Effector memory CD8-positive, alpha-beta T cell (primary cell): ENCODE results near the gene RNF224.

Experiments
- ATAC-seq: fragments of 150-1000 bp; cut with Tn5 transposase; replicated peaks from 2 replicates; pipeline ENCODE4 v1.10.0; 2021; ENCODE audit warnings: mild to moderate bottlenecking, moderate library complexity
- DNase-seq, 3 experiments: peaks; one replicate each; pipeline ENCODE4 v3.0.0; 2021
- H3K27ac Mint-ChIP-seq, 2 donors: one replicate each; pipeline ENCODE4 v1.8.0; 2022; ENCODE audit warnings: mild to moderate bottlenecking in 2 of 2, mixed read lengths in 2 of 2, moderate library complexity in 2 of 2
- H3K27me3 Mint-ChIP-seq, 2 donors: one replicate each; pipeline ENCODE4 v1.8.0; 2022; ENCODE audit warnings: mixed read lengths in 2 of 2
- H3K36me3 Mint-ChIP-seq: one replicate; pipeline ENCODE4 v1.8.0; 2022; ENCODE audit warnings: mild to moderate bottlenecking, moderate library complexity, mixed read lengths; ENCODE audit not compliant: insufficient read depth
- H3K4me1 Mint-ChIP-seq, 2 donors: one replicate each; pipeline ENCODE4 v1.8.0; 2022; ENCODE audit warnings: low read depth in 2 of 2, mixed read lengths in 2 of 2
- H3K4me3 Mint-ChIP-seq, 2 donors: one replicate each; pipeline ENCODE4 v1.8.0; 2022; ENCODE audit warnings: mild to moderate bottlenecking in 2 of 2, mixed read lengths in 2 of 2, moderate library complexity in 2 of 2
- H3K9me3 Mint-ChIP-seq, 2 donors: one replicate each; pipeline ENCODE4 v1.8.0; 2022; ENCODE audit warnings: mixed read lengths in 2 of 2

Gene RNF224

DNA sequence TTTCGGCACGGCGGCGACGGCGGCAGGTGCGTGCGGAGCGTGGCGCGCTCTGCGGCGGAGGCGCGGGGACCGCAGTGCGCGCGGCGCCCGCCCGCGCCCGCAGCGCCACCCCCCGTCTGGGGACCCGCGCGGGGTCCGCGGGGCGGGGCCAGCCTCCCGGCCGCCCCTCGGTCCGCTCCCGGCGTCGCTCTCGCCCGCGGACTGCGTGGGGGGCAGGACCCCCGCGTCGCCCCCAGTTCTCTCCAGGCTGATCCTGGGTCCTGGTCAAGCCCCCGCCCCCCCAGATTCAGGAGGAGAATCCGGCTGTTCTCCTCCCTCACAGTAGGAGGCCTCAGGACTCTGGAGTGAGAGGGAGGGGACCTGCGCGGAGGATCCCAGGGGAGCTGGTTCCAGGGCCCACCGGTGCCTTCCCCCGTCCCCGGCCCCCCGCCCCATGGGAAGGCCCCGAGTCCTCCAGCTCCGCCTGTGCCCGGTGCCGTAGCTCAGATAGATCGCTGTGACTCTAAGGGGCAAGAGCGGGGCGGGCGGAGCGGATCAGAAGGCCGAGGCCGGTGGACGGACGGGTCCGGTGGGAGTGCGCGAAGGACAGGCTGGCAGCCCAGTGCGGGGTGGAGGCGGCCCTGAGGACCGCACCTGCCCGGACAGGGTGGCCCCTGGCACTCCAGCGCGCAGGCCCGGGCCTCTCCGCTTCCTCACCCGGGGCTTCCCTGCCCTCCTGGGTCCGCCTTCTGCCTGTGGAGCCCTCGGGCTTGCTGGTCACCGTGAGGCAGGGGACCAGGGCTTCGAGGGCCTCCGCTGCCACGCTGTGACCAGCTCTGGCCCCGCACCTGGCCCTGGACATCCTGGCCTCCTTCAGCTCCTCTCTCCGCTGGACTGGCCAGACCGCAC lies 4.9 kb upstream of the RNF224 start, which contains the start of gene RNF208:
RNF208 (minus strand) TSS at position 51 of the 888 bp plus-strand sequence. CDS start 1,028 bp downstream, outside the sequence.
- Mint-ChIP-seq H3K4me3 (peak within 1 kb of the TSS; percentile 78 to 83), H3K4me1 (peaks cover under 1 to 4% of the 10 kb centered on the region in 2 donors), H3K27ac (peak within 1 kb of the TSS; percentile 86 to 88), H3K36me3 (peaks cover 13% of the 10 kb centered on the region), H3K9me3 (no peaks in the 10 kb centered on the region), H3K27me3 (peaks cover 1 to 3% of the 10 kb centered on the region in 2 donors)
- no peak for DNase-seq
- no peak for ATAC-seq

- H3K4me3 Mint-ChIP-seq = peak overlapping the region; percentile 78 to 83
- DNase-seq = peak; percentile 95 to 96 (median 96)
Measured at GRCh38 chr9:137223078-137223970, 4.0 kb upstream of the RNF224 start.

GRCh38 chr9:137224830-137225694 lies 2.2 kb upstream of the RNF224 start, which contains the start of gene CYSRT1:
TSS of gene CYSRT1 (plus strand) at chr9:137225174. CDS start at chr9:137225622, 448 bp downstream.
- Mint-ChIP-seq H3K36me3 (peaks cover 13% of the 10 kb centered on the region), H3K4me3 (peak within 1 kb of the TSS; percentile 78 to 83), H3K4me1 (peaks cover 4 to 6% of the 10 kb centered on the region in 2 donors), H3K27ac (peak within 1 kb of the TSS; percentile 86 to 88), H3K27me3 (peaks cover 6 to 9% of the 10 kb centered on the region in 2 donors), H3K9me3 (no peaks in the 10 kb centered on the region)
- DNase-seq (peak in 1 of 3 experiments; percentile 28), ATAC-seq (peak; percentile 13)

More at GRCh38 chr9:137223078-137223970, 4.0 kb upstream of the RNF224 start:
- Mint-ChIP-seq H3K9me3 (no peaks in the 10 kb centered on the region), H3K36me3 (peaks cover 13% of the 10 kb centered on the region), H3K27me3 (peaks cover 6 to 9% of the 10 kb centered on the region in 2 donors), H3K4me1 (peaks cover 4 to 6% of the 10 kb centered on the region in 2 donors), H3K27ac (peak overlapping the region; percentile 86 to 88)
- peak; percentile 89 for ATAC-seq

GRCh38 chr9:137225699-137226331 lies 1.5 kb upstream of the RNF224 start:
- Mint-ChIP-seq H3K36me3 (peaks cover 11% of the 10 kb centered on the region), H3K9me3 (no peaks in the 10 kb centered on the region), H3K4me1 (peaks cover 4 to 5% of the 10 kb centered on the region in 2 donors), H3K4me3 (no peak overlapping the region), H3K27ac (no peak overlapping the region), H3K27me3 (peaks cover 6 to 9% of the 10 kb centered on the region in 2 donors)
- DNase-seq = no peak
- no peak for ATAC-seq

DNA sequence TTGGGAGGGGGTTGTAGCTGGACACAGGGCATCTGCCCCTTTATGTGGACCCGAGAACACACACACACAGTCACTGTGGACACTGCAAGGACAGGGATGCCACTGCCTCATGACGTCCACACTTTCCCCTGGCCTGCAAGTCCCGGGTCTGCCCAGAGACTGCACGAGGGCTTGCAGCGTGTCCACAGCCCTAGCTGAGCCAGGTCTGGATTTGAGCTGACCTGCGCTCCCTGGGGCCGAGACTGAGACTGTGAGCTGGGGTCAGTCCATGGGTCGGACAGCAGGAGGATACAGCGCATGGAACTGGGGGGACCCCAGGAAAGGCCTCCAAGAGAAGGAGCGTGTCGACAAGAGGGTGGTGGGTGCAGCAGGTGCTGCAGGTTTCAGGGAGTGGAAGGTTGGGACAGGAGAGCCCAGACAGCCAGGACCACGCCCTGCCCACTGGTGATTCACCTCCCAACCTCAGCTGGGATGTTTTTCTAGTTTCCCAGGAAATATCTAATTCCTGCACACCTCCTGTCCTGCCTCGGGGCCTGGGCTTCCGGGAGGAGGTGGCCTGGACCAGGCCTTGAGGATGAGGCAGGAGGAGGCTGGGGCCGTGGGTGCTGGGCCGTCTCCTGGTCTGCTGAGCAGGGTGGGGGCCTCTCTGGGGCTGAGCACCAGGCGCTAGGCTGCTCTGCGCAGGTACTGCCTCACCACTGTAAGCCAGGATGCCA lies 806 bp upstream of the RNF224 start:
- DNase-seq = no peak
- H3K27me3 Mint-ChIP-seq = peaks cover 7 to 16% of the 10 kb centered on the region in 2 donors
- ATAC-seq = no peak
- no peak overlapping the region for H3K27ac Mint-ChIP-seq
- H3K9me3 Mint-ChIP-seq = no peaks in the 10 kb centered on the region
- peaks cover 9% of the 10 kb centered on the region for H3K36me3 Mint-ChIP-seq
- no peak overlapping the region for H3K4me3 Mint-ChIP-seq
- peaks cover 4 to 5% of the 10 kb centered on the region in 2 donors for H3K4me1 Mint-ChIP-seq

DNA sequence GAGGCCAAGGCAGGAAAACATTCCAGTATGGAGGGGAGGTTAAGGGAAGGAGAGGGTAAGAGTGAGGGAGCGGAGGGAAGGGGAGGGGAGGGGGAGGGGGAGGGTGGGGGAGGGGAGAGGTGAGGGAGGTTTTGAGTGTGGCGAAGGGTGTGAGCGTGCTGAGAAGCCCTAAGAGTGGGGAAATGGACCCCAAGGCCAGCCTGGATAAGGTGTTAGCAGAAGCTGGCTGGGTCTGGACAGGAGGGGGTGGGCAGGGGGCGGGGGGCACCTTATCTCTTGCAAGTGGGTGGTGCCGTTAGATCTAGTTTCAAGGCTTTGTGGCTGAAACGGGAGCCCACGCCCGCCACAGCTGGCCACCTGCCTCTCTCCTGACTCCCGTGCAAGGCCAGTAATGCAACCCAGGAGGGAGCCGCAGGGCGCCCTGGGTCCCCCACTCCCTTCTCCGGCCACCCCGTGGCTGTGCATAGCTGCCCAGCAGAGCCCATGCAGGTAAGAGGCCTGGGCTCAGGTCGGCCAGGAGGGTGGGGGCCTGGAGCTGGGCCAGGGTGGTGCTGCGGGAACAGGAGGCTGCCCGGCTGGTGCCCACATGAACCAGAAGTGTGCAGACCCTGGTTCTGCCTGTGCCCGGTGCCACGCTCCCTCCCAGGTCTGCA lies 677 bp downstream of the RNF224 start:
- H3K36me3 Mint-ChIP-seq = peaks cover 9% of the 10 kb centered on the region
- peaks cover 3 to 4% of the 10 kb centered on the region in 2 donors for H3K4me1 Mint-ChIP-seq
- H3K4me3 Mint-ChIP-seq = no peak overlapping the region
- H3K27ac Mint-ChIP-seq = peak overlapping the region in 1 of 2 donors; percentile 8
- no peaks in the 10 kb centered on the region for H3K9me3 Mint-ChIP-seq
- H3K27me3 Mint-ChIP-seq = peaks cover 16 to 24% of the 10 kb centered on the region in 2 donors
- DNase-seq (no peak), ATAC-seq (no peak)

DNA sequence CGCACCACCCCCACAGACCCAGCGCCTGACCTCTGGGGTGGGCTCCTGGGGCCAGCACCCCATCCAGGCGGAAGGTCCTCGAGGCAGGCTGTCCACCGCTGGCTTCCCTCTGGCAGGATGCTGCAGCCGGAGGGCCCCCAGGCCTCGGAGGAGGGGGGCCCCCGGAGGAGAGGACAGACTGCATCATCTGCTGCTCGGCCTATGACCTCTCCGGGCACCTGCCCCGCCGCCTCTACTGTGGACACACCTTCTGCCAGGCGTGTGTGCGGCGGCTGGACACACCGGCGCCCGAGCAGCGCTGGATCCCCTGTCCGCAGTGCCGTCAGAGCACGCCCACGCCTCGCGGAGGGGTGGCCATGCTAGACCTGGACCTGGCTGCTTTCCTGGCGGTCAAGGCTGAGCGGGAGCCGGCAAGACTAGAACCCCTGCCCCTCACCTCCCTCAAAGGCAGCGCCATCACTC lies 1.2 kb downstream of the RNF224 start:
- peaks cover 2 to 4% of the 10 kb centered on the region in 2 donors for H3K4me1 Mint-ChIP-seq

GRCh38 chr9:137228968-137229896 lies 1.9 kb downstream of the RNF224 start:
- DNase-seq (no peak), ATAC-seq (no peak)
- no peak overlapping the region for H3K4me3 Mint-ChIP-seq
- H3K27ac Mint-ChIP-seq = no peak overlapping the region
- peaks cover 2 to 4% of the 10 kb centered on the region in 2 donors for H3K4me1 Mint-ChIP-seq
- peaks cover 16 to 24% of the 10 kb centered on the region in 2 donors for H3K27me3 Mint-ChIP-seq
- no peaks in the 10 kb centered on the region for H3K9me3 Mint-ChIP-seq
- H3K36me3 Mint-ChIP-seq = no peaks in the 10 kb centered on the region

More for the DNA sequence above, 1.2 kb downstream of the RNF224 start:
- Mint-ChIP-seq H3K4me3 (no peak overlapping the region), H3K27ac (no peak overlapping the region), H3K36me3 (peaks cover 5% of the 10 kb centered on the region), H3K9me3 (no peaks in the 10 kb centered on the region), H3K27me3 (peaks cover 16 to 24% of the 10 kb centered on the region in 2 donors)
- DNase-seq (no peak), ATAC-seq (no peak)

GRCh38 chr9:137229903-137230704 lies 2.8 kb downstream of the RNF224 start:
- H3K27ac Mint-ChIP-seq = no peak overlapping the region
- H3K27me3 Mint-ChIP-seq = peaks cover 16 to 32% of the 10 kb centered on the region in 2 donors
- no peak overlapping the region for H3K4me3 Mint-ChIP-seq

More at GRCh38 chr9:137229903-137230704, 2.8 kb downstream of the RNF224 start:
- no peaks in the 10 kb centered on the region for H3K9me3 Mint-ChIP-seq
- H3K4me1 Mint-ChIP-seq = peaks cover 2 to 8% of the 10 kb centered on the region in 2 donors
- ATAC-seq (no peak), DNase-seq (no peak)
- no peaks in the 10 kb centered on the region for H3K36me3 Mint-ChIP-seq
